Glutamatergic neuron (in vitro differentiated cells): Measurements from ENCODE around the gene FKBP1A. TPM values are rescaled to one million over a fixed set of nuclear protein-coding genes. Genes with fewer than 3 reads are reported as not detected.

Source experiments
- DNase-seq: peaks from one replicate; pipeline ENCODE4 v3.0.0; 2022
- H3K27ac Mint-ChIP-seq: one replicate; pipeline ENCODE4 v1.8.0; 2020; ENCODE audit warnings: mild to moderate bottlenecking, mixed read lengths, inconsistent platforms; ENCODE audit not compliant: unreplicated experiment
- H3K27me3 Mint-ChIP-seq: one replicate; pipeline ENCODE4 v1.8.0; 2020; ENCODE audit warnings: mild to moderate bottlenecking, moderate library complexity, mixed read lengths, inconsistent platforms; ENCODE audit not compliant: unreplicated experiment
- H3K36me3 Mint-ChIP-seq: one replicate; pipeline ENCODE4 v1.8.0; 2020; ENCODE audit warnings: mild to moderate bottlenecking, mixed read lengths, inconsistent platforms; ENCODE audit not compliant: unreplicated experiment
- H3K4me1 Mint-ChIP-seq: one replicate; pipeline ENCODE4 v1.8.0; 2020; ENCODE audit warnings: mild to moderate bottlenecking, low read depth, mixed read lengths, inconsistent platforms; ENCODE audit not compliant: unreplicated experiment
- H3K4me3 Mint-ChIP-seq: one replicate; pipeline ENCODE4 v1.8.0; 2020; ENCODE audit warnings: mild to moderate bottlenecking, mixed read lengths, inconsistent platforms; ENCODE audit not compliant: unreplicated experiment
- H3K9me3 Mint-ChIP-seq: one replicate; pipeline ENCODE4 v1.8.0; 2020; ENCODE audit warnings: mild to moderate bottlenecking, moderate library complexity, mixed read lengths, inconsistent platforms; ENCODE audit not compliant: unreplicated experiment
- CTCF ChIP-seq: fragments of 200-600 bp; sonication (generic); IDR thresholded peaks from one replicate; pipeline ENCODE4 v1.5.0; 2021; ENCODE audit not compliant: partially characterized antibody, unreplicated experiment
- total RNA-seq: library from RNA; stranded (reverse); fragmentation: NEBNext Ultra II Directional; extraction: Animal tissue kit (Norgen Biotek cat#: 25700); gene quantifications from one replicate; pipeline ENCODE4 v1.2.1, GENCODE V29; 2021; ENCODE audit not compliant: unreplicated experiment

Gene FKBP1A
- total RNA-seq, 1 donor from 2014 or later: 350 TPM

GRCh38 chr20:1368448-1369199 is 24.2 kb downstream of the FKBP1A start:
- peak overlapping the region; percentile 92 for H3K27ac Mint-ChIP-seq
- peak overlapping the region; percentile 52 for H3K4me3 Mint-ChIP-seq
- H3K9me3 Mint-ChIP-seq: peaks cover 15% of the 10 kb centered on the region
- H3K4me1 Mint-ChIP-seq: peaks cover 34% of the 10 kb centered on the region
- DNase-seq: no peak
- TF ChIP-seq CTCF: no peak
- peaks cover 13% of the 10 kb centered on the region for H3K36me3 Mint-ChIP-seq
- peaks cover 8% of the 10 kb centered on the region for H3K27me3 Mint-ChIP-seq

- H3K4me3 Mint-ChIP-seq: no peak overlapping the region
- no peak for TF ChIP-seq CTCF
- peaks cover 33% of the 10 kb centered on the region for H3K4me1 Mint-ChIP-seq
Observed at GRCh38 chr20:1367479-1367878, 25.4 kb downstream of the FKBP1A start.

GRCh38 chr20:1364106-1364505 is 28.7 kb downstream of the FKBP1A start:
- no peak for DNase-seq
- Mint-ChIP-seq H3K36me3 (peaks cover 20% of the 10 kb centered on the region), H3K4me3 (no peak overlapping the region), H3K27ac (no peak overlapping the region), H3K9me3 (peaks cover 5% of the 10 kb centered on the region), H3K27me3 (peaks cover 6% of the 10 kb centered on the region), H3K4me1 (peaks cover 21% of the 10 kb centered on the region)
- TF ChIP-seq CTCF: no peak

More at GRCh38 chr20:1367479-1367878, 25.4 kb downstream of the FKBP1A start:
- Mint-ChIP-seq H3K9me3 (peaks cover 15% of the 10 kb centered on the region), H3K36me3 (peaks cover 13% of the 10 kb centered on the region), H3K27ac (peak overlapping the region; percentile 15), H3K27me3 (peaks cover 11% of the 10 kb centered on the region)
- no peak for DNase-seq

- DNase-seq: no peak
- Mint-ChIP-seq H3K4me1 (peaks cover 16% of the 10 kb centered on the region), H3K27me3 (peaks cover 3% of the 10 kb centered on the region), H3K27ac (no peak overlapping the region), H3K36me3 (peaks cover 20% of the 10 kb centered on the region), H3K4me3 (no peak overlapping the region), H3K9me3 (peaks cover 4% of the 10 kb centered on the region)
- TF ChIP-seq CTCF: no peak
Observed at GRCh38 chr20:1363522-1363921, 29.3 kb downstream of the FKBP1A start.

GRCh38 chr20:1362484-1362883 is 30.4 kb downstream of the FKBP1A start:
- DNase-seq: no peak
- peaks cover 4% of the 10 kb centered on the region for H3K9me3 Mint-ChIP-seq
- H3K4me3 Mint-ChIP-seq: no peak overlapping the region
- H3K27ac Mint-ChIP-seq: peak overlapping the region; percentile 33
- H3K27me3 Mint-ChIP-seq: peaks cover 3% of the 10 kb centered on the region
- peaks cover 18% of the 10 kb centered on the region for H3K36me3 Mint-ChIP-seq
- no peak for TF ChIP-seq CTCF
- peaks cover 10% of the 10 kb centered on the region for H3K4me1 Mint-ChIP-seq
